Esophagus muscularis mucosa (tissue), 4 donors: ENCODE results near the gene PRKRIP1. TPM values are rescaled to one million over a fixed set of nuclear protein-coding genes. Genes with fewer than 3 reads are reported as not detected.

ENCODE experiments used
- DNase-seq: peaks from one replicate; pipeline ENCODE4 v3.0.0-alpha.2; 2017; ENCODE audit errors: extremely low spot score
- H3K27ac ChIP-seq, 4 donors: fragments of 200-600 bp; sonication (generic); replicated peaks in 1 of 4; 1 replicate in 3 of 4; 2 replicates in 1 of 4; pipeline ENCODE4 v1.5.1; 2016 to 2019; ENCODE audit warnings: mild to moderate bottlenecking in 1 of 4
- H3K27me3 ChIP-seq, 4 donors: fragments of 200-600 bp; sonication (generic); one replicate each; pipeline versions ENCODE4 v1.5.1 to v1.6.0; 2016 to 2019
- H3K36me3 ChIP-seq, 4 donors: fragments of 200-600 bp; sonication (generic); one replicate each; pipeline ENCODE4 v1.5.1; 2016 to 2019
- H3K4me1 ChIP-seq, 4 donors: fragments of 200-600 bp; sonication (generic); one replicate each; pipeline ENCODE4 v1.5.1; 2016 to 2019
- H3K4me3 ChIP-seq, 4 donors: fragments of 200-600 bp; sonication (generic); 1 replicate in 2 of 4; 2 replicates in 2 of 4; pipeline ENCODE4 v1.5.1; 2016 to 2019; ENCODE audit warnings: mild to moderate bottlenecking in 4 of 4, moderate library complexity in 1 of 4
- H3K9me3 ChIP-seq, 4 donors: fragments of 200-600 bp; sonication (generic); 1 replicate in 3 of 4; 2 replicates in 1 of 4; pipeline ENCODE4 v1.5.1; 2016 to 2019
- EP300 ChIP-seq: sonication (generic); formaldehyde crosslinking; IDR thresholded peaks from one replicate; pipeline ENCODE4 v1.6.1; 2017; ENCODE audit warnings: antibody characterized with exemption
- POLR2A ChIP-seq: fragments of 450-650 bp; IDR thresholded peaks from one replicate; pipeline ENCODE4 v1.6.1; 2017; ENCODE audit warnings: antibody characterized with exemption, moderate library complexity, mild to moderate bottlenecking, low read depth
- POLR2AphosphoS5 ChIP-seq, 2 donors: sonication (generic); formaldehyde crosslinking; IDR thresholded peaks; one replicate each; pipeline ENCODE4 v1.6.1; 2017; ENCODE audit warnings: antibody characterized with exemption in 2 of 2
- WGBS: methylation state at CpG from one replicate; pipeline ENCODE4 v1.1.5; 2018; 5-methylcytosine and 5-hydroxymethylcytosine counted together
- intact Hi-C: fragments of 100-400 bp; cut with DNase I; formaldehyde crosslinking; loops from one replicate; pipeline ENCODE4 v1.15.1; 2023
- total RNA-seq, 4 donors: library from RNA; depleted of rRNA; stranded (reverse); fragments of >200 nt; gene quantifications; one replicate each; pipeline versions ENCODE4 v1.1.0 to v1.2.1, GENCODE V29; 2016
- TF ChIP-seq, protein P1 (sequence below), 3 experiments: fragments of 200-600 bp in 2 of 3; fragments of 450-650 bp in 1 of 3; sonication (generic) in 2 of 3; IDR thresholded peaks; one replicate each; pipeline ENCODE4 v1.5.1; 2017 to 2019; ENCODE audit warnings: antibody characterized with exemption in 3 of 3, mild to moderate bottlenecking in 2 of 3, moderate library complexity in 1 of 3

PRKRIP1 gene
- total RNA-seq, 4 donors from 2014 or later = 14.7 to 21.6 (median 19.2) TPM

DNA sequence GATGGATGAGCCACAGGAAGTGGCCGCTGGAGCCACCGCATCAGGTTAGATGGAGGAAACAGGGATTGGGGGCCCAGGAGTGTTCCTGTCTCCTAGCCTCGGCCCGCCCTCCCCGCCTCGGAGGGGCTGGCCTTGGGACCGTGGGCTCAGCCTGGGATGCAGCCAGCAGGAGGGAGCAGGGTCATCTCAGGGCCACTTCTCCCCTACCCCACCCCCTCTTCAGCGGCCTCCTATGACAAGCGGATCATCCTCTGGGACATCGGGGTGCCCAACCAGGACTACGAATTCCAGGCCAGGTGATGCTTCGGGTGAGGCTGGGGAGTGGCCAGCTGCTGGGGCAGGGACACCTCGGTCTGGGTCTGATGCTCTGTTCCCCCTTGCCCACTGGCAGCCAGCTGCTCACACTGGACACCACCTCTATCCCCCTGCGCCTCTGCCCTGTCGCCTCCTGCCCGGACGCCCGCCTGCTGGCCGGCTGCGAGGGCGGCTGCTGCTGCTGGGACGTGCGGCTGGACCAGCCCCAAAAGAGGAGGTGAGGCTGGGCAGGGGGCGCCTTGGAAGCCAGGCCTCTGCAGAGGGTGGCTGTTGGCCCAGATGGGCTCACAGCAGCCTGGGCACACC lies 73.3 kb downstream of the PRKRIP1 start:
- H3K4me3 ChIP-seq = no peak overlapping the region
- H3K27me3 ChIP-seq = no peaks in the 10 kb centered on the region
- H3K36me3 ChIP-seq = peaks cover 7 to 68% (median 52%) of the 10 kb centered on the region in 4 donors
- intact Hi-C loops = no loop called here
- no peaks in the 10 kb centered on the region for H3K9me3 ChIP-seq
- 80% methylated on average over 24 of the region's 24 CpGs for WGBS
- H3K27ac ChIP-seq = no peak overlapping the region
- no peak for DNase-seq
- no peak for TF ChIP-seq POLR2A
- TF ChIP-seq POLR2AphosphoS5 (IDR thresholded peaks at IDR 0.05) = no peak
- TF ChIP-seq, protein P1, sequence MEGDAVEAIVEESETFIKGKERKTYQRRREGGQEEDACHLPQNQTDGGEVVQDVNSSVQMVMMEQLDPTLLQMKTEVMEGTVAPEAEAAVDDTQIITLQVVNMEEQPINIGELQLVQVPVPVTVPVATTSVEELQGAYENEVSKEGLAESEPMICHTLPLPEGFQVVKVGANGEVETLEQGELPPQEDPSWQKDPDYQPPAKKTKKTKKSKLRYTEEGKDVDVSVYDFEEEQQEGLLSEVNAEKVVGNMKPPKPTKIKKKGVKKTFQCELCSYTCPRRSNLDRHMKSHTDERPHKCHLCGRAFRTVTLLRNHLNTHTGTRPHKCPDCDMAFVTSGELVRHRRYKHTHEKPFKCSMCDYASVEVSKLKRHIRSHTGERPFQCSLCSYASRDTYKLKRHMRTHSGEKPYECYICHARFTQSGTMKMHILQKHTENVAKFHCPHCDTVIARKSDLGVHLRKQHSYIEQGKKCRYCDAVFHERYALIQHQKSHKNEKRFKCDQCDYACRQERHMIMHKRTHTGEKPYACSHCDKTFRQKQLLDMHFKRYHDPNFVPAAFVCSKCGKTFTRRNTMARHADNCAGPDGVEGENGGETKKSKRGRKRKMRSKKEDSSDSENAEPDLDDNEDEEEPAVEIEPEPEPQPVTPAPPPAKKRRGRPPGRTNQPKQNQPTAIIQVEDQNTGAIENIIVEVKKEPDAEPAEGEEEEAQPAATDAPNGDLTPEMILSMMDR (IDR thresholded peaks at IDR 0.05) = no peak
- TF ChIP-seq EP300 = no peak
- H3K4me1 ChIP-seq = peaks cover 4 to 27% (median 18%) of the 10 kb centered on the region in 4 donors

DNA sequence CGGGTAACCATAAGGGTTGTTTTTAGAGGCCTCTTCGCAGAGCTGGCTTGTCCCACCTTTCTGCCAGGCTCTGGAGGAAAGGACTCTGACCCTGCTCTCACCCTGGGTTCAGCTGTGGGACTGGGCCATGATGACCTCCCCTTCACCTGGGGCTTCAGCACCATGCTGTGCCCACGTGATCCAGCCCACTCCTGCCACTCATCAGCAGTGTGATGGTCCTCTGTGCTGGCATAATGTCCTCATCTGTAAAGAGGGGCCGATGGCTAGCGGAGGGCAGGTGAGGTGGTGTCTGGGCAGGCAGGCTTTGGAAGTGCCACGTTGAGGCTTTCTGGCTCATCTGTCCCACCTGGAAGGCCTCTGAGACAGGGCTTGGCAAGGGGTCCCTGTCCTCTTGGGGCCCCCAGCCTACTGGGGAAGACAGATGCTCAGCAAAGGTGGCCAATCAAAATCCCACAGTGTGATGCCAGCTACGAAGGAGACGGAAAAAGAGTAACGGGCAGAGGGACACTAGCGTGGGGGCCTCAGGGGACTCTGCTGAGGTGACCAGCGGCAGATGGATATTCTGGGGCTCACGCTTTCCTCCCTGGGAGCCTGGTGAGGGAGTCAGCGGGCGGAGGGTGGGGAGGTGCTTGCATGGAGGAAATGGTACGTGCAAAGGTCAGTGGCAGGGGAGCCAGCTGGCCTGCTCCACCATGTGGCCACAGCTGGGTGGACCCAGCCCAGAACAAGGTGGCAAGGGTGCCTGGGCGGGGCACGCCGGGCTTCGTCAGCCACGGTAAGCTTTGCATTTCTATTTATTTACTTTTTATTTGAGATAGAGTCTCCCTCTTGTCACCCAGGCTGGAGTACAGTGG lies 74.0 kb downstream of the PRKRIP1 start:
- DNase-seq = no peak
- Histone ChIP-seq H3K36me3 (peaks cover 7 to 72% (median 54%) of the 10 kb centered on the region in 4 donors), H3K4me1 (peaks cover 4 to 26% (median 18%) of the 10 kb centered on the region in 4 donors), H3K9me3 (no peaks in the 10 kb centered on the region), H3K4me3 (no peak overlapping the region), H3K27ac (no peak overlapping the region), H3K27me3 (no peaks in the 10 kb centered on the region)
- intact Hi-C loops = no loop called here
- whole genome bisulfite sequencing = 84% methylated on average over 20 of the region's 20 CpGs
- TF ChIP-seq, protein P1 (IDR thresholded peaks at IDR 0.05) = no peak
- TF ChIP-seq POLR2AphosphoS5 (IDR thresholded peaks at IDR 0.05) (no peak), EP300 (no peak), POLR2A (no peak)

DNA sequence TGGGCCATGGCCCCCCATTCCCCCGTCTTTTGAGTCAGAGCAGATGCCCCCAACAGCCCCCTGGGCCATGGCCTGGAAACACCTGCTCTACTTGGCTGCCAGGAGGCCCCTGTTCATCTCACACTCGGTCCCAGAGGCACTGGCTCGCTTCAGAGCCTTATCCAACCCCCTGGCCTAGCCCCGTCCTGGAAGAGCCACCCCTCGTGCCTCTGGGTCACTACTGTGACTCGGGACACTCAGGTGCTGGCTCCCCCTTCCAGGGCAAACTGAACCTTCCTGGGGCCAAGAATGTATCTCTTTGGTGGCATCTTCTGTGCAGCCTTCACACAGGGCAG lies 75.6 kb downstream of the PRKRIP1 start:
- intact Hi-C loops = no loop called here
- Histone ChIP-seq H3K27me3 (no peaks in the 10 kb centered on the region), H3K36me3 (peaks cover 7 to 77% (median 57%) of the 10 kb centered on the region in 4 donors), H3K9me3 (no peaks in the 10 kb centered on the region), H3K4me3 (no peak overlapping the region), H3K4me1 (peaks cover 0 to 11% (median 5%) of the 10 kb centered on the region in 4 donors), H3K27ac (no peak overlapping the region)
- 79% methylated on average over 6 of the region's 6 CpGs for WGBS
- no peak for TF ChIP-seq POLR2A
- no peak for TF ChIP-seq EP300
- TF ChIP-seq POLR2AphosphoS5 (IDR thresholded peaks at IDR 0.05) = no peak
- TF ChIP-seq, protein P1 (IDR thresholded peaks at IDR 0.05) = no peak
- DNase-seq = no peak

DNA sequence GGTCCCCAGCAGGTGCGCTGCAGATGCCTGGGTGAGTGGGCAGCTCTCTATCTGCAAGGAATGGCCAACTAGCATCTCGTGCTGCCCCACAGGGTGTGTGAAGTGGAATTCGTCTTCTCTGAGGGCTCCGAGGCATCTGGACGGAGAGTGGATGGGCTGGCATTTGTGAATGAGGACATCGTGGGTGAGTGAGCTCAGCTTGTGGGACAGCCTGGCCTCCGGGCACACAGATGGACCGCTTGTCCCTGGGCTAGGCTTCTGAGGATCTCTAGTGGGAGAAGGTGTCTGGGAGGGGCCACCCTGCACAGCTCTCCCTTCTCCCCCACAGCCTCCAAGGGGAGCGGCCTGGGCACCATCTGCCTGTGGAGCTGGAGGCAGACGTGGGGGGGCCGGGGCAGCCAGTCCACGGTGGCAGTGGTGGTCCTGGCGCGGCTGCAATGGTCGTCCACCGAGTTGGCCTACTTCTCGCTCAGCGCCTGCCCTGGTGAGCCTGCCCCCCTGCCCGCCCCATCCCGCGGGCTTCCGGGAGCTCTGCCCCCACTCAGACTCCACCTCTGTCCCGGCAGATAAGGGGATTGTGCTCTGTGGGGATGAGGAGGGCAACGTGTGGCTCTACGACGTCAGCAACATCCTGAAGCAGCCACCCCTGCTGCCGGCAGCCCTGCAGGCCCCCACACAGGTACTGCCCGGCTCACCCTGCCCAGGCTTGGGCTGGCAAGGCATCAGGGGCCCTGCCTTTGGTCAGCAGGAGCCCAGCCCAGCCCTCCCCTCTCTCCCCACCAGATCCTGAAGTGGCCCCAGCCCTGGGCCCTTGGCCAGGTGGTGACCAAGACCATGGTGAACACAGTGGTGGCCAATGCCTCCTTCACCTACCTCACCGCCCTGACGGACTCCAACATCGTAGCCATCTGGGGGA lies 76.2 kb downstream of the PRKRIP1 start:
- H3K4me3 ChIP-seq = no peak overlapping the region
- intact Hi-C loops = no loop called here
- DNase-seq = no peak
- H3K27ac ChIP-seq = no peak overlapping the region
- no peaks in the 10 kb centered on the region for H3K27me3 ChIP-seq
- H3K9me3 ChIP-seq = no peaks in the 10 kb centered on the region
- H3K4me1 ChIP-seq = peaks cover 0 to 4% (median 2%) of the 10 kb centered on the region in 4 donors
- TF ChIP-seq EP300 = no peak
- no peak for TF ChIP-seq POLR2AphosphoS5 (IDR thresholded peaks at IDR 0.05)
- TF ChIP-seq POLR2A = no peak
- TF ChIP-seq, protein P1 (IDR thresholded peaks at IDR 0.05) = no peak
- 75% methylated on average over 8 of the region's 31 CpGs for WGBS
- H3K36me3 ChIP-seq = peaks cover 7 to 77% (median 55%) of the 10 kb centered on the region in 4 donors
